HG02981 (cell line): Measurements from ENCODE around the gene CACNA1I.
A peak's percentile ranks its signal among the peaks of the same experiment; 100 is the strongest.
"Not testable (repeated sequence)": the region's sequence is repeated elsewhere in the genome, so short reads cannot be mapped to it uniquely, and the experiment has no call there.

Experiments
- ATAC-seq: cut with Tn5 transposase; IDR thresholded peaks from one replicate; pipeline ENCODE4 v1.9.1; 2021; ENCODE audit warnings: mild to moderate bottlenecking, moderate library complexity; ENCODE audit not compliant: unreplicated experiment

The CACNA1I gene

GRCh38 chr22:39570665-39571064 lies at the start of gene CACNA1I:
CACNA1I (plus strand) TSS chr22:39570753; CDS start chr22:39570753, 0 bp downstream.
- ATAC-seq = no peak

GRCh38 chr22:39521106-39521885 lies 49.3 kb upstream of the CACNA1I start:
- not testable (repeated sequence) for ATAC-seq

GRCh38 chr22:39522091-39522490 lies 48.5 kb upstream of the CACNA1I start:
- ATAC-seq = not testable (repeated sequence)

- no peak for ATAC-seq
Measured at GRCh38 chr22:39522567-39523300, 47.8 kb upstream of the CACNA1I start.

GRCh38 chr22:39524089-39524752 lies 46.3 kb upstream of the CACNA1I start:
- ATAC-seq = no peak

GRCh38 chr22:39524753-39525657 lies 45.5 kb upstream of the CACNA1I start:
- ATAC-seq = no peak

GRCh38 chr22:39525658-39525975 lies 44.9 kb upstream of the CACNA1I start:
- no peak for ATAC-seq

- ATAC-seq = no peak
Measured at GRCh38 chr22:39526736-39527171, 43.8 kb upstream of the CACNA1I start.

- ATAC-seq = no peak
Measured at GRCh38 chr22:39527481-39527961, 43.0 kb upstream of the CACNA1I start.

GRCh38 chr22:39528080-39528661 lies 42.4 kb upstream of the CACNA1I start:
- no peak for ATAC-seq

- no peak for ATAC-seq
Measured at GRCh38 chr22:39528681-39529486, 41.7 kb upstream of the CACNA1I start.

GRCh38 chr22:39529487-39529851 lies 41.1 kb upstream of the CACNA1I start:
- no peak for ATAC-seq

GRCh38 chr22:39530116-39530515 lies 40.4 kb upstream of the CACNA1I start:
- ATAC-seq = no peak

GRCh38 chr22:39530692-39531331 lies 39.7 kb upstream of the CACNA1I start:
- ATAC-seq = no peak

- ATAC-seq = peak; percentile 75
Measured at GRCh38 chr22:39532215-39533073, 38.1 kb upstream of the CACNA1I start, which contains the start of gene RPS19BP1. RPS19BP1 (minus strand) TSS chr22:39532748; CDS start chr22:39532738, 10 bp downstream.

GRCh38 chr22:39534092-39534506 lies 36.5 kb upstream of the CACNA1I start:
- no peak for ATAC-seq

GRCh38 chr22:39534591-39535356 lies 35.8 kb upstream of the CACNA1I start:
- ATAC-seq = no peak
